GM18526 (cell line): ENCODE results near the gene GIMD1.

ENCODE experiments used
- POLR2A ChIP-seq: IDR thresholded peaks from 3 replicates; pipeline ENCODE4 v1.6.1; 2011; ENCODE audit not compliant: insufficient read length; ENCODE audit errors: extremely low read depth

The GIMD1 gene

GRCh38 chr4:106325800-106326199 lies 42.8 kb downstream of the GIMD1 start:
- no peak for TF ChIP-seq POLR2A

GRCh38 chr4:106323119-106323518 lies 45.5 kb downstream of the GIMD1 start:
- TF ChIP-seq POLR2A: no peak

GRCh38 chr4:106320235-106320634 lies 48.3 kb downstream of the GIMD1 start:
- TF ChIP-seq POLR2A: no peak

- no peak for TF ChIP-seq POLR2A
Measured at GRCh38 chr4:106318511-106318910, 50.1 kb downstream of the GIMD1 start.

GRCh38 chr4:106317815-106318214 lies 50.8 kb downstream of the GIMD1 start:
- no peak for TF ChIP-seq POLR2A

GRCh38 chr4:106316773-106317409 lies 51.7 kb downstream of the GIMD1 start:
- TF ChIP-seq POLR2A: no peak

- TF ChIP-seq POLR2A: peak; percentile 78
Measured at GRCh38 chr4:106315968-106316772, 52.4 kb downstream of the GIMD1 start, which contains the start of the genes AIMP1 and TBCK. Gene AIMP1, plus strand, starts transcription at chr4:106316550. Its CDS starts 8,460 bp downstream, at chr4:106325010. Gene TBCK, minus strand, starts transcription at chr4:106316209. Its CDS starts 7,249 bp downstream, at chr4:106308960.

GRCh38 chr4:106315476-106315967 lies 53.1 kb downstream of the GIMD1 start:
- TF ChIP-seq POLR2A: no peak

- no peak for TF ChIP-seq POLR2A
Measured at GRCh38 chr4:106314960-106315359, 53.6 kb downstream of the GIMD1 start.

- TF ChIP-seq POLR2A: no peak
Measured at GRCh38 chr4:106312997-106313522, 55.5 kb downstream of the GIMD1 start.

- no peak for TF ChIP-seq POLR2A
Measured at GRCh38 chr4:106312377-106312776, 56.2 kb downstream of the GIMD1 start.
